ENCODE data around the gene ZKSCAN4. TPM values are rescaled to one million over a fixed set of nuclear protein-coding genes. Genes with fewer than 3 reads are reported as not detected.

The ZKSCAN4 gene
- polyA plus RNA-seq, 3 donors: 11.0 to 11.7 (median 11.0) TPM

GRCh38 chr6:28258877-28259777, 7.1 kb upstream of the ZKSCAN4 start, which contains the start of gene NKAPL:
NKAPL (plus strand) TSS chr6:28259297; CDS start chr6:28259372, 75 bp downstream.
- peak in 4 of 11 donors; percentile 38 to 58 (median 54) for DNase-seq (ENCODE audit: extremely low read depth in 1 of 11, low read depth in 9 of 11, low spot score in 4 of 11)

- no peak for DNase-seq (ENCODE audit: extremely low read depth in 1 of 11, low read depth in 9 of 11, low spot score in 4 of 11)
These were observed 5.0 kb upstream of the ZKSCAN4 start for GRCh38 chr6:28257042-28257441.

GRCh38 chr6:28254121-28254519, 2.1 kb upstream of the ZKSCAN4 start:
- DNase-seq (ENCODE audit: extremely low read depth in 1 of 11, low read depth in 9 of 11, low spot score in 4 of 11): no peak

- no peak for DNase-seq (ENCODE audit: extremely low read depth in 1 of 11, low read depth in 9 of 11, low spot score in 4 of 11)
These were observed 434 bp downstream of the ZKSCAN4 start for GRCh38 chr6:28251661-28252008.

GRCh38 chr6:28250747-28251146, 1.3 kb downstream of the ZKSCAN4 start:
- DNase-seq (ENCODE audit: extremely low read depth in 1 of 11, low read depth in 9 of 11, low spot score in 4 of 11): no peak

GRCh38 chr6:28248916-28249315, 3.2 kb downstream of the ZKSCAN4 start:
- no peak for DNase-seq (ENCODE audit: extremely low read depth in 1 of 11, low read depth in 9 of 11, low spot score in 4 of 11)

- DNase-seq (ENCODE audit: extremely low read depth in 1 of 11, low read depth in 9 of 11, low spot score in 4 of 11): no peak
These were observed 6.7 kb downstream of the ZKSCAN4 start for GRCh38 chr6:28245206-28245941.

- no peak for DNase-seq (ENCODE audit: extremely low read depth in 1 of 11, low read depth in 9 of 11, low spot score in 4 of 11)
These were observed 8.1 kb downstream of the ZKSCAN4 start for GRCh38 chr6:28243946-28244345.

GRCh38 chr6:28240471-28240870, 11.6 kb downstream of the ZKSCAN4 start:
- no peak for DNase-seq (ENCODE audit: extremely low read depth in 1 of 11, low read depth in 9 of 11, low spot score in 4 of 11)

GRCh38 chr6:28239636-28240035, 12.4 kb downstream of the ZKSCAN4 start:
- no peak for DNase-seq (ENCODE audit: extremely low read depth in 1 of 11, low read depth in 9 of 11, low spot score in 4 of 11)

- no peak for DNase-seq (ENCODE audit: extremely low read depth in 1 of 11, low read depth in 9 of 11, low spot score in 4 of 11)
These were observed 16.1 kb downstream of the ZKSCAN4 start for GRCh38 chr6:28235912-28236452.

GRCh38 chr6:28232785-28233184, 19.3 kb downstream of the ZKSCAN4 start:
- no peak for DNase-seq (ENCODE audit: extremely low read depth in 1 of 11, low read depth in 9 of 11, low spot score in 4 of 11)

- DNase-seq (ENCODE audit: extremely low read depth in 1 of 11, low read depth in 9 of 11, low spot score in 4 of 11): no peak
These were observed 25.6 kb downstream of the ZKSCAN4 start for GRCh38 chr6:28226460-28226859.

- peak in 10 of 11 donors; percentile 57 to 89 (median 76) for DNase-seq (ENCODE audit: extremely low read depth in 1 of 11, low read depth in 9 of 11, low spot score in 4 of 11)
These were observed 26.8 kb downstream of the ZKSCAN4 start, which contains the start of gene ZSCAN9 for GRCh38 chr6:28225056-28225834. ZSCAN9 (plus strand) TSS chr6:28225275; CDS start chr6:28227085, 1,810 bp downstream.

- no peak for DNase-seq (ENCODE audit: extremely low read depth in 1 of 11, low read depth in 9 of 11, low spot score in 4 of 11)
These were observed 27.7 kb downstream of the ZKSCAN4 start for GRCh38 chr6:28224131-28225055.

GRCh38 chr6:28220257-28221133, 31.6 kb downstream of the ZKSCAN4 start:
- no peak for DNase-seq (ENCODE audit: extremely low read depth in 1 of 11, low read depth in 9 of 11, low spot score in 4 of 11)
